Activated naive CD8-positive, alpha-beta T cell (primary cell): Measurements from ENCODE around the gene SPIN1.
"Not testable (repeated sequence)": the region's sequence is repeated elsewhere in the genome, so short reads cannot be mapped to it uniquely, and the experiment has no call there.

Source experiments
- H3K27ac Mint-ChIP-seq: one replicate; pipeline ENCODE4 v1.8.0; 2021; ENCODE audit warnings: mixed read lengths
- H3K27me3 Mint-ChIP-seq: one replicate; pipeline ENCODE4 v1.8.0; 2021; ENCODE audit warnings: mixed read lengths
- H3K36me3 Mint-ChIP-seq: one replicate; pipeline ENCODE4 v1.8.0; 2021; ENCODE audit warnings: mixed read lengths
- H3K4me1 Mint-ChIP-seq: one replicate; pipeline ENCODE4 v1.8.0; 2021; ENCODE audit warnings: low read depth, mixed read lengths
- H3K4me3 Mint-ChIP-seq: one replicate; pipeline ENCODE4 v1.8.0; 2021; ENCODE audit warnings: mild to moderate bottlenecking, mixed read lengths
- H3K9me3 Mint-ChIP-seq: one replicate; pipeline ENCODE4 v1.8.0; 2021; ENCODE audit warnings: low read depth, mixed read lengths

The SPIN1 gene

DNA sequence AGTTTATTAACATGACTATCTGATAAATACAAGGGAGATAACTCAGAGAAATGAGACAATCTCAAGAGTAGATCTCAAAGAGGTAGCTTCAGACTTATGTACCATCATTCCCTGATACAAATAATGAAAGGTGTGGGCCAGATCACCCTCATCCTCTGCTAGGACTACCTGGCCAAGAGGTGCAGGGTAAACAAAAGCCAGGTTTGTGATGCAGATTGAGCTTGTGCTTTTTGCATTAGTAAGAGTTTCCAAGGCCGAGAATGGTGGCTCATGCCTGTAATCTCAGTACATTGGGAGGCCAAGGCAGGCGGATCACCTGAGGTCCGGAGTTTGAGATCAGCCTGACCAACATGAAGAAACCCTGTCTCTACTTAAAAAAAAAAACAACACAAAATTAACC is 8.9 kb upstream of the SPIN1 start:
- Mint-ChIP-seq H3K4me1 (no peaks in the 10 kb centered on the region), H3K9me3 (no peaks in the 10 kb centered on the region), H3K4me3 (no peak overlapping the region), H3K27ac (no peak overlapping the region), H3K36me3 (no peaks in the 10 kb centered on the region), H3K27me3 (peaks cover 2% of the 10 kb centered on the region)

GRCh38 chr9:88380118-88380517 is 8.1 kb upstream of the SPIN1 start:
- Mint-ChIP-seq H3K9me3 (no peaks in the 10 kb centered on the region), H3K36me3 (no peaks in the 10 kb centered on the region), H3K27ac (no peak overlapping the region), H3K27me3 (peaks cover 2% of the 10 kb centered on the region), H3K4me3 (no peak overlapping the region), H3K4me1 (no peaks in the 10 kb centered on the region)

DNA sequence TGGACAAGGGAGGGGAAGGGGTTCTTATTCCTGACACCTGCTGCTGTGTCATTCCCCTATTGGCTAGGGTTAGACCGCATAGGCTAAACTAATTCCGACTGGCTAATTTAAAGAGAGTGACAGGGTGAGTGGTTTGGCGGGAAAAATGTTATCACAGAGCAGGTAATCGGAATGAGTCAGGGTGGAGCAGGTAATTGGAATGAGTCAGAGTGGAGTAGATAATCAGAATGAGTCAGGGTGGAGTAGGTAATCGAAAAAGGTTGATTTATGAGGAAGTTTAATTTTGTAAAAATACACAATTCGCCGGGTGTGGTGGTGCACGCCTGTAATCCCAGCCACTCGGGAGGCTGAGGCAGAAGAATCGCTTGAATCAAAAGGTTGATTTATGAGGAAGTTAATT is 6.9 kb upstream of the SPIN1 start:
- H3K27ac Mint-ChIP-seq, H3K36me3 Mint-ChIP-seq, H3K9me3 Mint-ChIP-seq, H3K27me3 Mint-ChIP-seq, H3K4me1 Mint-ChIP-seq, H3K4me3 Mint-ChIP-seq: not testable (repeated sequence)

GRCh38 chr9:88383176-88383575 is 5.1 kb upstream of the SPIN1 start:
- Mint-ChIP-seq H3K9me3 (no peaks in the 10 kb centered on the region), H3K4me1 (peaks cover 9% of the 10 kb centered on the region), H3K36me3 (no peaks in the 10 kb centered on the region)

DNA sequence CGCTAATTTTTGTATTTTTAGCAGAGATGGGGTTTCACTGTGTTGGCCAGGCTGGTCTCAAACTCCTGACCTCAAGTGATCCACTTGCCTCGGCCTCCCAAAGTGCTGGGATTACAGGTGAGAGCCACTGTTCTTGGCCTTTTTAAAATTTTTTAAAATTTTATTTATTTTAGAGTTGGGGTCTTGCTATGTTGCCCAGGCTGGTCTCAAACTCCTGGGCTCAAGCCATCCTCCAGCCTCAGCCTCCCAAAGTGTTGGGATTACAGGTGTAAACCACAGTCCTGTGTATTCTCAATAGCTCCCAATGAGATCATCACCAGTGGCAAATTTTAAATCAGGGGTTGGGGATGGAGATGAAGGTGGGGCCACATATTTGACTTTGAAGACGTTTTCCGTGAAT is 2.1 kb upstream of the SPIN1 start:
- not testable (repeated sequence) for H3K4me3 Mint-ChIP-seq, H3K27ac Mint-ChIP-seq, H3K36me3 Mint-ChIP-seq, H3K27me3 Mint-ChIP-seq, H3K9me3 Mint-ChIP-seq
- peaks cover 23% of the 10 kb centered on the region for H3K4me1 Mint-ChIP-seq

More at GRCh38 chr9:88383176-88383575, 5.1 kb upstream of the SPIN1 start:
- no peak overlapping the region for H3K4me3 Mint-ChIP-seq
- no peak overlapping the region for H3K27ac Mint-ChIP-seq
- H3K27me3 Mint-ChIP-seq: no peaks in the 10 kb centered on the region

GRCh38 chr9:88387036-88387551 is 1.1 kb upstream of the SPIN1 start:
- H3K4me1 Mint-ChIP-seq: peaks cover 29% of the 10 kb centered on the region
- H3K9me3 Mint-ChIP-seq: no peaks in the 10 kb centered on the region
- H3K27ac Mint-ChIP-seq: peak overlapping the region; percentile 78
- peak overlapping the region; percentile 87 for H3K4me3 Mint-ChIP-seq
- H3K27me3 Mint-ChIP-seq: no peaks in the 10 kb centered on the region
- H3K36me3 Mint-ChIP-seq: peaks cover 3% of the 10 kb centered on the region

DNA sequence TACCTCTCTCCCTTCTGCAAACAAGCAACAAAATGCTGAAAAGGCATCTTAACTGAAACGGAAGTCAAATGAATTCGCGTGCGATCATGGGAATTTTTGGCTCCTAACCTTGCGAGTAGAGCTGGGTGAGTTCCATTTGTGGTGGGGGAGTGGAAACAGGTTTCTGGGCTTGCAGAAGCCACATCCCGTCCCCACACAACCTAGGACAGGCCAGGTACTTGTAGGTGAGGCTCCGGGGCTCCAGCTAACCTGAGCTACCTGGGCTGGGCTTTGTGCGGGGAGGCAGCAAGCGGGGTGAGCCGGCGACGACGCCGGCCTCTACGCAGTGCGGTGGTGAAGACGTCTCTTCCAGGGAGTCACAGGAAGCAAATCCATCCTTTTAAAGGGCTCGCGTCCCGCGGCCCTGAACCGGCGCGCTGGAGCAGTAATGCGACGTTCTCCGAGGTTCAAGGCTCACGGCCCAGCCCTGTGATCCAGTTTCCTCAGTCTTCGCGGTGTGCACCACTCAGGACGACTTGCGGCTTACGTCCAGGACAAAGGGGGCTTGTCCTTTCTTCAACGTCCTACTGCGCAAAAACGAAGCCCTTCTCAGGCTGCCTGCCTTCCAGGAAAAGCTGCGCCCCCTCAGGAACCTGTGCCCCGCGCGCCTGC is 567 bp upstream of the SPIN1 start:
- Mint-ChIP-seq H3K4me3 (peak overlapping the region; percentile 87), H3K27ac (peak overlapping the region; percentile 78), H3K4me1 (peaks cover 34% of the 10 kb centered on the region), H3K27me3 (no peaks in the 10 kb centered on the region), H3K9me3 (no peaks in the 10 kb centered on the region), H3K36me3 (peaks cover 5% of the 10 kb centered on the region)

- Mint-ChIP-seq H3K9me3 (no peaks in the 10 kb centered on the region), H3K4me3 (peak overlapping the region; percentile 94), H3K27me3 (no peaks in the 10 kb centered on the region), H3K27ac (peak overlapping the region; percentile 91), H3K36me3 (peaks cover 5% of the 10 kb centered on the region), H3K4me1 (peaks cover 40% of the 10 kb centered on the region)
Measured at GRCh38 chr9:88388886-88389605, 802 bp downstream of the SPIN1 start.

- Mint-ChIP-seq H3K9me3 (no peaks in the 10 kb centered on the region), H3K27me3 (no peaks in the 10 kb centered on the region), H3K27ac (no peak overlapping the region), H3K4me1 (peaks cover 46% of the 10 kb centered on the region), H3K4me3 (peak overlapping the region; percentile 94), H3K36me3 (peaks cover 5% of the 10 kb centered on the region)
Measured at GRCh38 chr9:88390371-88390990, 2.2 kb downstream of the SPIN1 start.

- peaks cover 5% of the 10 kb centered on the region for H3K36me3 Mint-ChIP-seq
- peak overlapping the region; percentile 45 for H3K4me3 Mint-ChIP-seq
- no peaks in the 10 kb centered on the region for H3K27me3 Mint-ChIP-seq
- H3K27ac Mint-ChIP-seq: no peak overlapping the region
- H3K9me3 Mint-ChIP-seq: no peaks in the 10 kb centered on the region
- peaks cover 47% of the 10 kb centered on the region for H3K4me1 Mint-ChIP-seq
Measured at GRCh38 chr9:88391236-88391635, 3.0 kb downstream of the SPIN1 start.

DNA sequence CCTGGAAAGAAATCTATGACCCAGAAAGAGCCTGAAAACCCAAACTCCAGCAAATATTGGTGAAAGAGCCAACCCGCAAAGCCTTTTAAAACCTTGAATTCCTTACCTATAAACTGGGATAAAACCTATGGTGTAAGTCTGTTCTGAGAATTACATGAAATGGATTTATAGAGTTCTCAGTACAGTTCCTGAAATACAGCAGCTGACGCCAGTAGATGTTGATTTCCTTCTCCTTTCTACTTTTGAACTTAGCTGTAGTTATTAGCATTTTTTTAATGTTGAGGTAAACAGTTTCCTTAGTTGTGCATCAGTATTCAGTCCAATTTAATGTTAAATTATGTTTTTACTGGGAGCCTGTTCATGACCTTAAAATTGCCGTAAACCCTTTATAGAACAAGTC is 3.7 kb downstream of the SPIN1 start:
- H3K4me3 Mint-ChIP-seq: no peak overlapping the region
- H3K4me1 Mint-ChIP-seq: peaks cover 50% of the 10 kb centered on the region
- no peaks in the 10 kb centered on the region for H3K9me3 Mint-ChIP-seq
- H3K27ac Mint-ChIP-seq: no peak overlapping the region
- H3K27me3 Mint-ChIP-seq: no peaks in the 10 kb centered on the region
- H3K36me3 Mint-ChIP-seq: peaks cover 5% of the 10 kb centered on the region

DNA sequence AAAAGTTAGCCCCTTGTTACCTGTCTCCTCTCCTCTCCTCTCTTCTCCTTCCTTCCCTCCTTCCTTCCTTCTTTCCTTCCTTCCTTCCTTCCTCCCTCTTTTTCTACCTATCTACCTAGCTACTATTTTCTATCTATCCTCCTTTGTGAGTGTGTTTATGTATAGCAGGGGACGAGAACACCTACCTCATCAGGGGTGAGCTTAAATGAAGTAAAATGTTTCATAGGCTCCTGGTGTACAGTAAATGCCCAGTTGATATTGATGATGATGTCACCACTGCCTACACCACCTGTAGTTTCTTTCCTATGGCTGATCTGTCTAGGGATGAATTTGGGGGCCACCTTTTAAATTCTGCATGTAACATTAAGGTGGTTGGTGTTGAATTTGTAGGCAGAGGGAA is 4.3 kb downstream of the SPIN1 start:
- H3K27ac Mint-ChIP-seq: no peak overlapping the region

DNA sequence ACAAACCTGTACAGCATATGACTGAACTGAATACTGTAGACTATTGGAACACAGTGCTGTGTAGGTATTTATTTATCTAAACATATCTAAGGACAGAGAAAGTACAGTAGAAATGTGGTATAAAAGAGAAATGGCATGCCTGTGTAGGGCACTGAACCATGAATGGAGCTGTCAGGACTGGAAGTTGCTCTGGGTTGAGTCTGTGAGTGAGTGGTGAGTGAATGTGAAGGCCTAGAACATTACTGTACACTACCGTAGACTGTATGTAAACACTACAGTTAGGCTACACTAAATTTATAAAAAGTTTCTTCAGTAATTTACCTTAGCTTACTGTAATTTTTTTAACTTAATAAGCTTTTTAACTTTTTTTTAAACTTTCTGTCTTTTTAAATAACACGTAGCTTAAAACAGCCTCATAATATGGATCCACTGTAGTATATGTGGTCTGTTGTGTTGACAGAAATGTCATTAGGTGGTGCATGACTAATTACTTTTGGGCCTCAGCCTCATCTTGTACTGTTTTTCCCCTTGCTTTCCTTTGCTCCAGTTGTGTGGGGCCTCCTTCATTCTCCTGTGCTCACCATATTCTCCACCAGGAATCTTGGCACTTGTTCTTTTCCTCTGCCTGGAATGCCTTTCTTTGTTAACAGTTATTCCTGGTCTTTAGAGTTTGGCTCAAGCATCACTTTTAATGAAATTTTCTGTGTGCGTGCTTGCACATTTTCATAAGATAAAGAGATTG is 8.8 kb downstream of the SPIN1 start:
- Mint-ChIP-seq H3K9me3 (no peaks in the 10 kb centered on the region), H3K27ac (no peak overlapping the region), H3K27me3 (no peaks in the 10 kb centered on the region), H3K4me1 (peaks cover 38% of the 10 kb centered on the region), H3K36me3 (peaks cover 2% of the 10 kb centered on the region), H3K4me3 (no peak overlapping the region)

More for the DNA sequence above, 4.3 kb downstream of the SPIN1 start:
- Mint-ChIP-seq H3K9me3 (no peaks in the 10 kb centered on the region), H3K27me3 (no peaks in the 10 kb centered on the region), H3K4me3 (no peak overlapping the region), H3K4me1 (peaks cover 47% of the 10 kb centered on the region), H3K36me3 (peaks cover 5% of the 10 kb centered on the region)

GRCh38 chr9:88398016-88398415 is 9.8 kb downstream of the SPIN1 start:
- no peak overlapping the region for H3K27ac Mint-ChIP-seq

DNA sequence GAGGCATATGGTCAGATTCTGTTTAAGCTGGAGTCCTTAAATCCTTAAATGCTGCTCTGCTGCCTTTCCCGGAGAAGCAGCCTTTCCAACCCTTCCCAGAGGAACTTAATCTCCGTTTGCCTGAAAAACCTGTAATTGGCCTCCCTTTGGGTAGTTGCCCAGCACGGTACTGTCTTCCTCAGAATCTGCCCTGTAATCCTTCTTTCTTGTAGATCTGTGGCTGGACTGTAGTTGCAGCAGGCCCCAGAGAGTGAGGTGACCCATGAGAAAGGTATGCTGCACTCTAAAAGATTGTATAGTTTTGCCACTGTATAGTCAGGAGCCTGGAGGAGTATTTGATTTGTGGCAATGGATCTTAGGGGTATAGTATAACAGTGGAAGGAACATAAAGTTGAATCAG is 11.7 kb downstream of the SPIN1 start:
- Mint-ChIP-seq H3K27ac (no peak overlapping the region), H3K4me3 (no peak overlapping the region), H3K36me3 (peaks cover 9% of the 10 kb centered on the region), H3K4me1 (peaks cover 34% of the 10 kb centered on the region), H3K27me3 (no peaks in the 10 kb centered on the region), H3K9me3 (no peaks in the 10 kb centered on the region)

More at GRCh38 chr9:88398016-88398415, 9.8 kb downstream of the SPIN1 start:
- peaks cover 6% of the 10 kb centered on the region for H3K36me3 Mint-ChIP-seq
- no peaks in the 10 kb centered on the region for H3K9me3 Mint-ChIP-seq
- H3K27me3 Mint-ChIP-seq: no peaks in the 10 kb centered on the region
- H3K4me1 Mint-ChIP-seq: peaks cover 34% of the 10 kb centered on the region
- H3K4me3 Mint-ChIP-seq: no peak overlapping the region
